Measurements from ENCODE around the gene RASSF3.
"Not testable (repeated sequence)": the region's sequence is repeated elsewhere in the genome, so short reads cannot be mapped to it uniquely, and the experiment has no call there.

RASSF3 gene

GRCh38 chr12:64595863-64596793, 14.2 kb upstream of the RASSF3 start:
- DNase-seq (ENCODE audit: extremely low read depth in 1 of 2, low read depth in 1 of 2): no peak

GRCh38 chr12:64598831-64599230, 11.5 kb upstream of the RASSF3 start:
- no peak for DNase-seq (ENCODE audit: extremely low read depth in 1 of 2, low read depth in 1 of 2)

- no peak for DNase-seq (ENCODE audit: extremely low read depth in 1 of 2, low read depth in 1 of 2)
These were observed 10.1 kb upstream of the RASSF3 start for GRCh38 chr12:64600164-64600561.

GRCh38 chr12:64603183-64603841, 7.0 kb upstream of the RASSF3 start:
- no peak for DNase-seq (ENCODE audit: extremely low read depth in 1 of 2, low read depth in 1 of 2)

- no peak for DNase-seq (ENCODE audit: extremely low read depth in 1 of 2, low read depth in 1 of 2)
These were observed 1.3 kb upstream of the RASSF3 start for GRCh38 chr12:64608901-64609535.

- DNase-seq (ENCODE audit: extremely low read depth in 1 of 2, low read depth in 1 of 2): no peak
These were observed 688 bp upstream of the RASSF3 start for GRCh38 chr12:64609536-64610078.

- DNase-seq (ENCODE audit: extremely low read depth in 1 of 2, low read depth in 1 of 2): peak; percentile 58 to 68
These were observed 505 bp downstream of the RASSF3 start for GRCh38 chr12:64610660-64611340.

GRCh38 chr12:64611341-64612284, 1.3 kb downstream of the RASSF3 start:
- no peak for DNase-seq (ENCODE audit: extremely low read depth in 1 of 2, low read depth in 1 of 2)

- no peak for DNase-seq (ENCODE audit: extremely low read depth in 1 of 2, low read depth in 1 of 2)
These were observed 2.5 kb downstream of the RASSF3 start for GRCh38 chr12:64612843-64613242.

GRCh38 chr12:64613775-64614398, 3.6 kb downstream of the RASSF3 start:
- DNase-seq (ENCODE audit: extremely low read depth in 1 of 2, low read depth in 1 of 2): not testable (repeated sequence)

- DNase-seq (ENCODE audit: extremely low read depth in 1 of 2, low read depth in 1 of 2): no peak
These were observed 5.9 kb downstream of the RASSF3 start for GRCh38 chr12:64616201-64616600.

GRCh38 chr12:64618953-64619590, 8.8 kb downstream of the RASSF3 start:
- DNase-seq (ENCODE audit: extremely low read depth in 1 of 2, low read depth in 1 of 2): no peak

GRCh38 chr12:64621257-64621942, 11.1 kb downstream of the RASSF3 start:
- no peak for DNase-seq (ENCODE audit: extremely low read depth in 1 of 2, low read depth in 1 of 2)

GRCh38 chr12:64624035-64624434, 13.7 kb downstream of the RASSF3 start:
- DNase-seq (ENCODE audit: extremely low read depth in 1 of 2, low read depth in 1 of 2): no peak

- DNase-seq (ENCODE audit: extremely low read depth in 1 of 2, low read depth in 1 of 2): no peak
These were observed 15.2 kb downstream of the RASSF3 start for GRCh38 chr12:64625243-64626077.

GRCh38 chr12:64626588-64626987, 16.3 kb downstream of the RASSF3 start:
- not testable (repeated sequence) for DNase-seq (ENCODE audit: extremely low read depth in 1 of 2, low read depth in 1 of 2)

GRCh38 chr12:64627771-64628170, 17.5 kb downstream of the RASSF3 start:
- no peak for DNase-seq (ENCODE audit: extremely low read depth in 1 of 2, low read depth in 1 of 2)

Measured in stimulated activated CD8-positive, alpha-beta memory T cell treated with anti-CD3 and anti-CD28 coated beads, Interleukin-7, amount 100 ng/mL, for 48 hours (primary cell).